AG10803 (cell line): ENCODE results near the gene BHLHE40.

Experiments
- DNase-seq: peaks from one replicate; pipeline ENCODE4 v3.0.0; 2010; ENCODE audit warnings: low read depth
- H3K4me3 ChIP-seq: 2 replicates; pipeline ENCODE4 v1.5.1; 2011; ENCODE audit warnings: mild to moderate bottlenecking, low read length, control low read depth
- CTCF ChIP-seq: conservative IDR thresholded peaks from 2 replicates; pipeline ENCODE4 v1.5.1; 2011; ENCODE audit warnings: mild to moderate bottlenecking, low read length, control low read depth, inconsistent platforms

BHLHE40 gene

GRCh38 chr3:4992118-4992517 lies 12.9 kb downstream of the BHLHE40 start:
- TF ChIP-seq CTCF: no peak
- DNase-seq: no peak
- no peak overlapping the region for H3K4me3 ChIP-seq

DNA sequence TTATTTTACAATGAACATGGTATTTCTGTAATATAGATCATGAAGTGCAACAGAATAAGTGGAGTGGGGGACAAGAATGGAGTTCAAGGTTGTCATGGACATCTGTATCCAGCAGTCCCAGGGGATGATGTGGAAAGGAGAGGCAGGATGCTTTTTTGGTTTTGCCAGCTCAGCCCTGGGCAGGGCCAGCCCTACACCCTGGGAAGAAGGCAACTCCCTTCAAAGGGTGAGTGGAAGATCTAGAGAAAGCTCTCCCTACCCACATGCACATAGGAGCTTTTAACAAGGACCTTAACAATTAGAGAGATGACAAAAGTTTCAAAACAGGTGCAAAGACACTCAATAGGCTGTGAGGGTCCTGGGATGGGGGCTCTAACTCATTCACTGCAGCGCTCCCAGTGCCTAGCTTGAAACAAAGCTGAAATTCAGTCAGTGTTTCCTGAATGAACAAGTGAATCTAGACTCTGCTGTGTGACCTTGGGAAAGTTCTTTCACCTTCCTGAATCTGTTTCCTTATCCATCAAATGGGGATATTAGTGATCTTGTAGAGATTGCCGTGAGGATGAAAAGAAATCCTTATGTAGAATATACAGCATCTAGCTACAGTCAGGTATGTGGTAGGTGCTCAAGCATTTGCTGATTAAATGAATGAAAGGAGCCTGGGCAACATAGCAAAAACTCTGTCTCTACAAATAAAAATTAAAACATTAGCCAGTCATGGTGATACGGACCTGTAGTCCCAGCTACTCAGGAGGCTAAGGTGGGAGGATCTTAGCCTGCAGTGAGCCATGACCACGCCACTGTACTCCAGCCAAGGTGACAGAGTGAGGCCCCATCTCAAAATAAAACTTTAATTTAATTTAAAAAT lies 14.3 kb downstream of the BHLHE40 start:
- H3K4me3 ChIP-seq: no peak overlapping the region
- DNase-seq: no peak
- no peak for TF ChIP-seq CTCF

DNA sequence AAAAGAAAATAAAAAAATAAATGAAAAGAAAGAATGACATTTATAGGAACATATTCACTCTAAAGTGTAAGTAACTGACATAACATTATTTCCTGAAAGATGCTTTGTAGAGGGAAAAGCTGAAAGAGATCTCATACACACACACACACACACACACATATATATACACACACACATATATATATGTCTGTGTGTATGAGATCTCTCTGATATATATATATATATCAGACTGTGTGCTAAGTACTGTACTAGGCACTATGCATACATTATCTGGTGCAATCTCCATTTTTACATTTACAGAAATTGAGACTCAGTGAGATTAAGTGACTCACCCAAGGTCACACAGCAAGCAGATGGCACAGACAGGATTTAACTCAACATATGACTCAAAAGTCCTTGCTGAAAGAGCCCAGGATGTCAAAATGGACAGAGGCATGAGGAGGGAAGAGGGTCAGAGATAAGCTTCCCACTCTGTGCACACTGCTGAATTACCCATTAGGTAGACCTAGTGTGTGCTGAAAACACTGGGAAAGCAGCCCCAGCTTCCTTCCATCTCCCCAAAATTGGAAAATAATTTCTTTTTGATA lies 15.0 kb downstream of the BHLHE40 start:
- TF ChIP-seq CTCF: no peak
- no peak overlapping the region for H3K4me3 ChIP-seq
- DNase-seq: peak; percentile 50

GRCh38 chr3:4994823-4995499 lies 15.7 kb downstream of the BHLHE40 start:
- H3K4me3 ChIP-seq: no peak overlapping the region
- TF ChIP-seq CTCF: no peak
- DNase-seq: peak; percentile 87

- peak; percentile 65 for DNase-seq
Measured at GRCh38 chr3:4995500-4996053, 16.3 kb downstream of the BHLHE40 start.

GRCh38 chr3:4996223-4996765 lies 17.1 kb downstream of the BHLHE40 start:
- TF ChIP-seq CTCF: no peak
- H3K4me3 ChIP-seq: no peak overlapping the region
- DNase-seq: no peak

More at GRCh38 chr3:4995500-4996053, 16.3 kb downstream of the BHLHE40 start:
- no peak overlapping the region for H3K4me3 ChIP-seq
- no peak for TF ChIP-seq CTCF
